ENCODE results near the gene ZSWIM2.
"Not testable (repeated sequence)": the region's sequence is repeated elsewhere in the genome, so short reads cannot be mapped to it uniquely, and the experiment has no call there.

The ZSWIM2 gene, protein sequence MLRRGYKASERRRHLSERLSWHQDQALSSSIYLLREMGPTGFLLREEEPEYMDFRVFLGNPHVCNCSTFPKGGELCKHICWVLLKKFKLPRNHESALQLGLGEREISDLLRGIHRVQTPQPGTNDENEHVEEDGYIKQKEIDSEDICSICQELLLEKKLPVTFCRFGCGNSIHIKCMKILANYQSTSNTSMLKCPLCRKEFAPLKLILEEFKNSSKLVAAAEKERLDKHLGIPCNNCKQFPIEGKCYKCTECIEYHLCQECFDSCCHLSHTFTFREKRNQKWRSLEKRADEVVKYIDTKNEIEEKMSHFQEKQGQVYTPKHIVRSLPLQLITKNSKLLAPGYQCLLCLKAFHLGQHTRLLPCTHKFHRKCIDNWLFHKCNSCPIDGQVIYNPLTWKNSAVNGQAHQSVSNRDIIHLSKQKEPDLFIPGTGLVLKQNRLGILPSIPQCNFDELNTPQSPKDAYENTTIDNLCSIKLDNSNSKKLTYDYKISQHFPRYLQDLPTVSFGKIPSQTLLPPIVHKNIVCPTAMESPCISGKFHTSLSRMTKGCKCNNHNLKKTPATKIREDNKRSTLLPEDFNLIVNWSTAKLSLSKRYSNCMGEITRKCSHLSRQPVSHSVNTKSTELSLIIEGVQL

DNA sequence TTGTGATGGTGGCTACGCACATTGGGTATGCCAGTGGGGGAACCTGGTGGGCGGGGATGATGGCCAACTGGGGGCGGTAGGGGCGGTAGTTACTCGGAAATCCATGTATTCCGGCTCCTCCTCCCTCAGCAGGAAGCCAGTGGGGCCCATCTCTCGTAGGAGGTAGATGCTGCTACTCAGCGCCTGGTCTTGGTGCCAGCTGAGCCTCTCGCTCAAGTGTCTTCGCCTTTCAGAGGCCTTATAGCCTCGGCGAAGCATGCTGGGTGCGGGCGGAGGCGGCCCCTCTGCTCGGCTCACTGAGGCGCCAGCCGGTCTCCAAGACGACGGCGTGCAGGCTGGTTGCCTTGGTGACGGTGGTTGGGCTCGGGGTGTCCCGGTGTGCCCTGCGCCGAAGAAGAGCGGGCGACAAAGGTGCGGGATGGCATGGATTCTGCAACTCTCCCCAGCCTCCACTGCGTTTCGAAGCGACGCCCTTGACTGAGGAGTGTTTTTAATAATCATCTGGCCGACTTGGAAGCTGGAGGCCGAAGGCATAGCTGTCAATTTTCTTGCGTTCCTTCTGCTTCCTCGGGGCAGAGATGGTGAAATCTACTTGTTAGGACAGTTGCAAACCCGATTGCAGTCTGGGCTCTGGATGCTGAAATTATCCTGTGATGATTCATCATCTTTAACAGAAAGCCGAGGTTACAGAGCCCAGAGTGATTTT, at the start of gene ZSWIM2:
Gene ZSWIM2, minus strand, starts transcription at position 298 of the 706 bp plus-strand sequence. Its CDS starts 40 bp downstream, at position 258.
- DNase-seq (ENCODE audit: low read depth): peak; percentile 88

DNA sequence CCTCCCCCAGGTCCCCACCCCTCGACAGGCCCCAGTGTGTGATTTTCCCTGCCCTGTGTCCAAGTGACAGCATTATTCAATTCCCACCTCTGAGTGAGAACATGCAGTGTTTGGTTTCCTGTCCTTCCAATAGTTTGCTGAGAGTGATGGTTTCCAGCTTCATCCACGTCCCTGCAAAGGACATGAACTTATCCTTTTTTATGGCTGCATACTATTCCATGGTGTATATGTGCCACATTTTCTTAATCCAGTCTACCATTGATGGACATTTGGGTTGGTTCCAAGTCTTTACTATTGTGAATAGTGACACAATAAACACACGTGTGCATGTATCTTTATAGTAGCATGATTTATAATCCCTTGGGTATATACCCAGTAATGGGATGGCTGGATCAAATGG, 47.2 kb upstream of the ZSWIM2 start:
- DNase-seq (ENCODE audit: low read depth): not testable (repeated sequence)

DNA sequence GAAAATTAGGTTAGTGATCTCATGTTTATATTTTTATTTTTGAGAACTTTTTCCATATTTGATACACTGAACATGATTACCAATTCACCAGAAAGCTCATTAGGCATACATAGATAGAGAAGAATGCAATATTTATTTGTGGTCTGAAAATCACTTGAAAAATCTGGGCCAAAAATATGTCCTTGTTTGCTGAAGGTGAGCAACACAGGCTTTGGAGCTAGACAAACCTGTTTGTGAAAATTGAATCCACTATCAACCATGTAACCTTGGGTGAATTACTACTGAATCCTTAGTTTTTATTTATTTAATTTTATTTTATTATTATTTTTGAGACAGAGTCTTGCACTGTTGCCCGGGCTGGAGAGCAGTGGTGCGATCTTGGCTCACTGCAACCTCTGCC, 46.5 kb upstream of the ZSWIM2 start:
- no peak for DNase-seq (ENCODE audit: low read depth)

DNA sequence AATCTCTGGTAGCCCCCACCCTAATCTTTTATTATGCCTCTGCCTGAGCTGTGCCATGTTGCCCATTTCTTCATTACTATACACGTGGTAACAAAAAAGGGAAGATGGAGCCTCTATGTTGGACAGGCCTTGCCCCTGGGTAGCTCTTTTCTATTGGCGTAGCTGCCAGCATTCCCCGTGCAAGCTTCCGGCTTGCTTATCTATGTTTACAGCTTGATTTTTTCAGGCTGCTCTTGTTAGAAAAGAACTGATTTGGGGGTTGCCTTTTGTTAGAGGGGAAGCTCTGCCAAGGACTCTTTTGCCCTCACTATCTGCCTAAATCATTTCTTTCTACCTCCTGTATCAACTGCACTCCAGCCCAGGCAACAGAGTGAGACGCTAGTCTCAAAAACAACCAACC, 45.5 kb upstream of the ZSWIM2 start:
- no peak for DNase-seq (ENCODE audit: low read depth)

DNA sequence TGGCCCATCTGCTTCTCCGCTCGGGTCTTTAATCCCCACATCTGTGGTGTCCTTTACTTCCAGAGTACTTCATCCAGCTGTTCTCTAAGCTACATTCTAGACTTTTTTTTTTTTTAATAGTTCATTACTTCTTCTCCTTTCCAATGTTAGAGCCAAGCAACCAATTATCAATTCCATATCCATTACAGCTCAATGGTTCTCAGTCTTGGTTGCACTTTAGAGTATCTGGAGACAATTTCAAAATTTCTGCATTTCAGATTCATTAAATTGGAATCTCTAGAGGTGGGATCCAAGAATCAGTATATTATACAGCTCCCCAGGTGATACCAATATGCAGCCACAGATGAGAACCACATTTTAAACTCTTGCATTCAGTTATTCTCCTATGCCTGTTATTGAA, 43.9 kb upstream of the ZSWIM2 start:
- DNase-seq (ENCODE audit: low read depth): no peak

DNA sequence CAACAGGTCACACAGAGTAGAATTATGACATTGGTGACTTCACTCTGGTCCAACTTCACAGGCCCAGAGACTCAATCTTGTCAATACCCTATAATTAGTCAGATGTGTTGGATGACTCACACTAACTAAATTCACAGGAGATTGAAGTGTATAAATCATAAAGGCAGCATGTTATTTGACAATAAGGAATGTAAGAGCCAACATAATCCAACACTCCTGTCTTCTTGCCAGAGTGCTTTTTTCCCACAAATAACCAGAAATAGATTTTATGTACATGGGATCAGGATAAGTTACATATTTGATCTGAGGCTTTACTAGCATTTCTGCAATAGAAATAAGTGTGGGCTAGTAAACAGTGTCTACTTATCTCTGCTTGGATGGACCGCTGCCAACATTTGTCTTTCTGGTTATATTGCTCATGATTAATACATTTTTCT, 42.2 kb upstream of the ZSWIM2 start:
- no peak for DNase-seq (ENCODE audit: low read depth)

DNA sequence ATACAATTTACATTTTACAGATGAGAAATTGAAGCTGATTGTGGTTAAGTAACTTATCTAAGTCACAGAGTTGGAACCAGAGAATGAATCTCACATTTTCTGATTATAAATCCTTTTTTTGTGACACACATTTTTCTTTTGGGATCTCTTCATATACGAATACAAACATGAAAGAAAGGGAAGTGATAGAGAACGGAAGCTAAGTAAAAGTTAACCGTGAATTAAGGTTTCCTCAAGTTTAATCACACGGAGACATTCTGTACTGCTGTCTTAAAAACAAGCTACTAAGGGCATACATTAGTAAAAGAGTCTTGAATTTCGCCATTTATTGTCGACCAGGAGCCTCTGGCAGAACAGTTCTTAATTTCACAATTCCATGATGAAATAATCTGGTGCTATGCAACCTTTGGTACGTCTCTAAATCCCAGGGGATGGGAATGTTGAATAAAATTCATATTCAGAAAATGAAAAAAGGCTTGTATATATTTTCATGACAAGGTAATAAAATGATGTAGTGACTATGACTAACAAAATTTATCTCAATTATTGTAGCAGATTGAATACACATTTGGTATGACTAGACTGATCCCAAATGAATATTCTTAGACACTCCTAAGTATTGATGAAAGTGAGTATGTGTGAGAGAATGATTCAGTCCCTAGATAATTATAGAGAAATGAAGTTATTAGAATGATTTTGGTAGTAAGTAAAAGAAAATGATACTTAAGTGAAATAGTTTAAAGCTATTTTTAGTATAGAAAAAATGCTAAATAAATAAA, 40.3 kb upstream of the ZSWIM2 start:
- DNase-seq (ENCODE audit: low read depth): peak; percentile 47

DNA sequence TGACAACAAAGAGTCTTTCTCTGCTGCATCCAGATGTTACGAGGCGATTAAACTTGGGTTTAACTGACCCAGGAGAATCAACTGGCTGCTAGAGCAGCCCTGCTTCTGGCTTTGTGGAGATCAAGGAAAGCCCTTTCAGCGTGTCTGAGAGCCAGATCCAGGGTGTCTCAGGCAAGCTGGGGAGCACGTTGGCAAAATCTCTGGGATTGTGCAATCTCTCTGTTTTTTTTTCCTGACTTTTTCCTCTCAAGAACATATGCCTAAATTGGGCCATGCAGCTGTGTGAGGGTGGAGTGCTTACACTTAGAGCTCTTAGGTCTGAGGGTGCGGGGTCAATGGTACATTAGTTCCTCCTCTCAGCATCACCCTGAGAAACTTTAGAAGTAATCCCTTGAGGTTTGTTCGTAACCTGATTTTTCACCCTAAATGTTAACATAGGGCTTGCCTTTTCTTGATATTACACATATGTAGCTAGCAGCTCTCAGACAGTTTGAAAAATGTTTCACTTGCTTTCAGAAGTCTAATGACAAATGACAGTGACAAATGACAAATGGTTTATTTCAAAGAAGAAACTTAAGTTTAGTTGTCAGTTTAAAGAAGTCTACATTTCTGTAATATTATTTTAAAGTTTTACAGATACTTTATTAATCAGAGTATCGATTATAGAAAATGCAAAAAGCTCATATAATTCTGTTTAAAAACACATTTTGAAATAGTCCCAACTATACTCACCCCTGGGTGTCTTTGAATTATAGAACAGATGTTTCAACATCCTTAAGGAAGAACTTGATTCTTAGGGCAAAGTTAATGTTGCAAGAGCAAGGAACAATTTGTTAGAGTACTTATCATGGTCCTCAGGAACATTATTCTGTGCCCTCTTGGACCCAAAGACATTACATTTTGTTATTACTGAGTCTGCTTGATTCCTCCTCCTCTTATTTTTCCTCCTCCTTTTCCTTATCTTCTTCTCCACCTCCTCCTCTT, 38.4 kb upstream of the ZSWIM2 start:
- peak; percentile 83 for DNase-seq (ENCODE audit: low read depth)

DNA sequence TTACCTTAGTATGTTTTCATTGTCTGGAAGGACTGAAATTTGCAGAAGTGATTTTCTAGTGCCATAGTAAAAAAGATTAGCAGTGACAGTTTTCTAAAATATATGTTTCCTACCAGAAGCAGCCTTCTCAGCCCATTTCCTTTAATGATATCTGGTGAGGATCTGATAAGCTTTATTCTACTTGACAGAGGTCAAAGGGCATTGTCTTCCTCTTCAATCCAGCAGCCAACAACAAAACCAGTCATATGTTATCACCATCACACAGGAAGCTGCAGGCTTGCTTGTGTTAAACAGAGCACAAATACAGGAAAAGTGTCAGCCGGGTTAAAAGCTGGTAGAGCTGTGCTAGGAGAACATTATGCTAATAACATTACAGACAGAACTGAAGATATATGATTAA, 35.6 kb upstream of the ZSWIM2 start:
- DNase-seq (ENCODE audit: low read depth): no peak

DNA sequence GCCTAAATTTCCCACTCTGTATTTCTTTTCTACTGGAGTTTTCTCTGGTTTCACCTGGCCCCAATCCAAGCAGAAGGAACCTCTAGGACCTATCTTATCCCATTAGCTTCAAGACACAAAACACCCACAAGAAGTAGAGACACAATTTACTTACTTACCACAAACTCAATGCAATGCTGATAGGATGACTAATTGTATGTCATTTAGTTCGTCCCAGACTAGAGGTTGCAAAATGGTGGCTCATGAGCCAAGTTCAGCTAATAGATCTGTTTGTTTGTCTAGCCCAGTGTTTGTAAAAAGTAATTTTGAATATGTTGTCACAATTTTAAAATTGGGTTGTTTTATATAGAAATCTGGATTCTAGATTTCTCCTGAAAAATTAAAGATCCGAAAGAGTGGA, 34.7 kb upstream of the ZSWIM2 start:
- DNase-seq (ENCODE audit: low read depth): no peak

DNA sequence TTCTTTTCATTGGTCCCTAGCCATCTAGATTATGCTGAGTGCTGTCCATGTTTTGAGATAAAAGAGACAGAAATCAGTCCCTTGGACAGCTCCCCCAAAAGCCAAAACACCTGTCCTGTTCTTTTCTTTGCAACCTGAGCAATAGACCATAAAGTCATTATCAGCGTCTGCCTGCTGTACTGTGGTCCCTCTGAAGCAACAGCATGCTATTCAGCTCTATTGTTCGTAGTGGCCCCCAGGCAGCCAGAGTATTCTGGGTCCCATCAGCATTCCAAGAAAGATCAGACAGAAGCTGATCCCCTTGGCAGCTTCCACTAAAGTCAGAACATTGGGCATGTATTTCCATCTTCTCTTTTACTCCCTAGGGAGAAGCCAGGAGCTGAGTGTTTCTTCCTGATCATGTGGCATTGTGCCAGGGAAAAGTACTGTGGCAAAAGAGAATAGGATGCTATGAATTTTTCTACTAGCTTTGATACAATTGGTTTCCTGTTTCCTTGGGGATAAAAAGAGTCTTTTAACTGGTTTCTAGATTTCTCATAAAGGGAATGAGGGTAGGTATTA, 33.6 kb upstream of the ZSWIM2 start:
- no peak for DNase-seq (ENCODE audit: low read depth)

DNA sequence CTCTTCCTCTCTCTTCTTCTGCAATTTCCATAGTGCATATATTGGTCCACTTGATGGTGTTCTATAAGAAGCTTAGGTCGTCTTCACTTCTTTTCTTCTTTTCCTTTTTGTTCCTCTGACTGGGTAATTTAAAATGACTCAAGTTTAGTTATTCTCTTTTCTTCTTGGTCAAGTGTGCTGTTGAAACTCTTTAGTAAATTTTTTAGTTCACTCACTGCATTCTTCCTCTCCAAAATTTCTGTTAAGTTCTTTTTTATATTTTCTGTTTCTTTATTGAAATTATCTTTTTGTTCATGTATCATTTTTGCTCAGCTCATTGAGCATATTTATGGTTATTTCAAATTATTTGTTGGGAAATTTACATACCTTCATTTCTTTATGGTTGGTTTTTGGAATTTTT, 32.7 kb upstream of the ZSWIM2 start:
- DNase-seq (ENCODE audit: low read depth): no peak

DNA sequence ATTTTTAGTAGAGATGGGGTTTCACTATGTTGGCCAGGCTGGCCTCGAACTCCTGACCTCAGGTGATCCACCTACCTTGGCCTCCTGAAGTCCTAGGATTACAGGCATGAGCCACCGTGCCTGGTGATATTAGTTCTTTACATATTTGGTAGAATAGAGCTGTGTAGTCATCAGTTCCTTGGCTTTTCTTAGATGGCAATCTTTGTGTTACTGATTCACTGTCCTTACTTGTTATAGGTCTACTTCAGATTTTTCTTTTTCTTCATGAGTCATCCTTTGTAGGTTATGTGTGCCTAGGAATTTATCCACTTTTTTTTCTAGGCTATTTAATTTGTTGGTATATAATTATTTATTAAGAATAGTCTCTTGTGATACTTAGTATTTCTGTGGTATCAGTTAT, 30.3 kb upstream of the ZSWIM2 start:
- DNase-seq (ENCODE audit: low read depth): no peak

DNA sequence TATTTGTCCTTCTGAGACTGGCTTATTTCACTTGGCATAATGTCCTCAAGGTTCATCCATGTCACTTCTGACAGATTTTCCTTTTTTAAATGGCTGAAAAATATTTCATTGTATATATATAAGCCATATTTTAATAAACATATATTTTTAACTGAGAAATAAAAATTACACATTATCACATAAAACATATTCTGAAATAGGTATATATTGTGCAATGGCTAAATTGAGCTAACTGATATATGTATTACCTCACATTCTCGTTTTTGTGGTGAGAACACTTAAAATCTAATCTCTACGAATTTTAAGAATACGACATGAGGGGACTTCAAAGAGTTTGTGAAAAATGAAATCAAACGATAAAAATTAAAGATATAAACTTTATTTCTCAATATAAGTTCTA, 25.7 kb upstream of the ZSWIM2 start:
- DNase-seq (ENCODE audit: low read depth): no peak

DNA sequence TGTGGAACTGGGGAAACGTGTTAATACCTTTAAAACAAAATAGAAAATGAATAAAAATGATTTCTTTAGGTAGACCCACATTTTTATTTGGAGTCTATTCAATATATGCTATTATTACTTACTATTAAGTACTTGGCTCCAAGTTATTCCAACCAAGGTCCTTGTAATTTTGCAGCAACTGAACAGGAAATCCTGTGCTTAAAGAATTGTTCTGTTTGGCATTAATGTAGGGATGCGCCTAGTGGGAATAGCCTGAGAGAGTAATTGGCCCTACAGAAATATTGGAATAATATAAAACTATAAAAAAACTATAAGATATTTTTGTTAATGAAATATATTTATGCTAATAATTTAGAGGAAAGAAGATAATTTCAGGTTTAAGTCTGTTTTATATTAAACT, 22.9 kb upstream of the ZSWIM2 start:
- DNase-seq (ENCODE audit: low read depth): no peak

DNA sequence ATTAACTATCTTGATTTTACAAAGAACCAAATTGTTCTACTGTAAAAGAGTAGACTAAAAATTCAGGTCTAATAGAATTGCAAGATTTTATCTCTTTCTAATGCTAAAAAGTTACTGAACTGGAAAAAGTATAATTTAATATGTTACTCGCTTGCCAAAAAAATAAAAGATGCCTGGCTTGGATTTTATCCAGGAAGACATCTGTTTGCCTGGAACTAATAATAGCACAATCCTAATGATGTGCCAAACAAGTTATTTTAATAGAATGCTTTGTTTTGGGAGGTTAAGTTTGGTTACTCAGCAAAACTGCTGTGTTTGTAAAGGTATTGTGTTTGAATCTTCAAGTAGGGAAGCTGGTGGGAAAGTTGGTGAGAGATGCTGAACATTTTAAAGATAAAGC, 19.4 kb upstream of the ZSWIM2 start:
- peak; percentile 24 for DNase-seq (ENCODE audit: low read depth)

DNA sequence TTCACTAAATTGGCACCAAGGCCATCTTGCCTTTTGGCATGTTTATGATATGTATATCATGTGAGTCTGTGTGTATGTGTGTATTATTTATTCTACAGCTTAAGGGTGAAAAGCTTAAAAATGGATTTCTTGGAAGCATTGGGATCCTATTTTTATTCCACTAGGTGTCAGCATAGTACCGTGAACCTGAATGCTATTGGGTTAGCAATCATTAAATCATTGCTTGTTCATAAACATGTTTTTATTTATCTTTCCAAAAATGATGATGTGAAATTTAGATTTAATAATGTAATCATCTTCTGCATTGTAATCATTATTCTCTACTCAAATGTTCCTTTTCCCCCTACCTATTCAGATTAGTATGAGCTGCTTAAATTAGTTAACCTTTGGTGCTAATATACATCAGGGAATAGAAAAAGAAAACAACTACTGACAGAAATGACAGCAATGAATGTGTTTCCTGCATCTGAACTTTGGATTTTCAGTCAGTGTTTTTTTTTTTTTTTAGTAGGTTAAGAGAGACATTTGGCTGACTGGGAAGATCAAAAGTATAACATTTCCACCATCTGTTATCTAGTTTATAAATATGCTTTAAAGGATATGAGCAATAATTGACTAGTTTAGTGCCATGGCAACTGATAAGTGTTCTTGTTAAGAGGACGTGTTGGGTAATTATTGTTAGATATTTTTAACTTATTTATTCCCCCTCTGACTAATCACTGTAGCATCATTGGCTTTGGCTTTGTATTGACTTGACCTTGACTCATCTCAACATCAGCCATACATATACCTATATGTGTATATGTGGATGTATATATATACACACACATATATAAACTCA, 14.1 kb upstream of the ZSWIM2 start:
- DNase-seq (ENCODE audit: low read depth): peak; percentile 12

DNA sequence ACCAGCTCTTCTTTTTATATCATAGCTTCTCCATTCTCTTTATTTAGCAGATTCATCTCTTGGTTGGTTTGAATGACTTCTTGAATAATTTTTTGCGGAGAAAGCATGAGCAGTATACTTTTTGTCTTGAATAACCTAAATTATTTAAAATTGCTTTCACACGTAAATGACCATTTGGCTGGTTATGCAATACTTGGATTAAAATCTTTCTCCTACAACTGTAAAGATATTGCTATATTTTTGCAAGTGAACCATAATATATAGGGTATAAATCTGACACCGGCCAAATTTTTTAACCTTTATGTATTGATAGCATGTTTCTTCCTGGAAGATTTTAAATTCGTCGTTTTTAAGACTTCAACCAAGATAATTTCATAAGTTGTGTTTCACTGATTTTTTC, 6.2 kb upstream of the ZSWIM2 start:
- DNase-seq (ENCODE audit: low read depth): no peak

DNA sequence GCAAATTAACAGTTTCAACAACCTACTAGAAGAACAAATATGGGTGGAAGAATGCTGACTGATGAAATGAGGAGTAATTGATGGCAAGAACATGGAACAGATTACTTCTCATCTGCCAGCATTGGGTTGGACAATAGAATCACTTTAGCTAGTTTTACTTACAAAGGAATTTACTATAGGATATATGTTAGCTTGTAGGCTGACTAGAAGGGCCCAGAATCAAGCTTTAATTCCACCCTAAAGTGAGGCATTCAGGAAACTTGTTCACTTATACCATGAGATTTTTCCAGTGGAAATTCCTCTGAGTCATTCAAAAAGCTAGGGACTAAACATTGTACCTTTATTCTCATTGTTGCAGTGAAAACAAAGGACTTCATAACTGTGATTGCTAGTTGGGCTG, 5.0 kb upstream of the ZSWIM2 start:
- peak; percentile 47 for DNase-seq (ENCODE audit: low read depth)

DNA sequence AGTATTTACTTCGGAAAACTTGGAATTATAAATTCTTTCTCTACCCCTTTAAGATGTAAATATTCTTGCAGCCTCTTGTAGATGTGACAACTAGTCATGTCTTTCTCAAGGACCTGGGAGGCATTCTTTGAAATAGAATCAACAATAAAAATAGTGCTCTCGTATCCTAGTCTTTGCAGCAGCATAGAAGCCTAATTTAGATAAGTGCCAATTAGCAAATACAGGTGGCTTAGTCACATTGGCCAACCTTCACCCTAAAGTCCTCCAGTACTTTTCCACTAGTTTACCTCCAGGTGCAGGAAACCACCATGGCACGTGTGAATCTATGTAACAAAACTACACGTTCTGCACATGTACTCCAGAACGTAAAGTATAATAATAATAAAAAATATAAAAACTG, 3.5 kb upstream of the ZSWIM2 start:
- DNase-seq (ENCODE audit: low read depth): no peak
